Fibroblast of the aortic adventitia (primary cell): ENCODE data around the gene PLCD3. TPM values are rescaled to one million over a fixed set of nuclear protein-coding genes. Genes with fewer than 3 reads are reported as not detected.

Experiments
- DNase-seq: peaks from one replicate; pipeline ENCODE4 v3.0.0-alpha.2; 2010; ENCODE audit warnings: low read depth
- H3K4me3 ChIP-seq: 2 replicates; pipeline ENCODE4 v1.5.1; 2011; ENCODE audit warnings: low read depth, mild to moderate bottlenecking, control low read depth, low read length, moderate library complexity
- total RNA-seq: library from RNA; depleted of rRNA; stranded (reverse); fragments of >200 nt; gene quantifications from 2 replicates; pipeline ENCODE4 v1.2.3, GENCODE V29; 2012; ENCODE audit warnings: low replicate concordance
- TF ChIP-seq, protein P1 (sequence below): IDR thresholded peaks from 2 replicates; pipeline ENCODE4 v1.5.1; 2011; ENCODE audit warnings: mild to moderate bottlenecking, low read length, control low read depth, inconsistent platforms; ENCODE audit not compliant: insufficient read depth

Gene PLCD3
- total RNA-seq, 1 donor: 86.3 TPM

DNA sequence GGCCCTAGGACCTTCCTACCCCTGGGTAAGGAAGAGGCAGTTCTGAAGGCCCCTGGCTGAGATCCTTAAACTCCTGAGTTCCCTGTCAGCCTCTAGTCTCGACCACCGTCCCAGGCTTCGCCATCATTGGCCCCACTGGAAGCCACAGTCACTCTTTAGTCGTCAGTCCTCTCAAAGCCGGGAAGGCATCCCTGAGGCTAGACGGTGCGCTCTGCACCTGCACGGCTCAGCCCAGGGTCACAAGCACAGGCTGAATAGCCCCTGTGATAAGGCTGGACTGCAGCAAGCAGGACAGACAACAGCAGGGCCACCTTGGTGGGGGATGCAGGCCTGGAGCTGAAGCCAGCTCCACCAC is 12.7 kb upstream of the PLCD3 start:
- DNase-seq: no peak
- TF ChIP-seq, protein P1, sequence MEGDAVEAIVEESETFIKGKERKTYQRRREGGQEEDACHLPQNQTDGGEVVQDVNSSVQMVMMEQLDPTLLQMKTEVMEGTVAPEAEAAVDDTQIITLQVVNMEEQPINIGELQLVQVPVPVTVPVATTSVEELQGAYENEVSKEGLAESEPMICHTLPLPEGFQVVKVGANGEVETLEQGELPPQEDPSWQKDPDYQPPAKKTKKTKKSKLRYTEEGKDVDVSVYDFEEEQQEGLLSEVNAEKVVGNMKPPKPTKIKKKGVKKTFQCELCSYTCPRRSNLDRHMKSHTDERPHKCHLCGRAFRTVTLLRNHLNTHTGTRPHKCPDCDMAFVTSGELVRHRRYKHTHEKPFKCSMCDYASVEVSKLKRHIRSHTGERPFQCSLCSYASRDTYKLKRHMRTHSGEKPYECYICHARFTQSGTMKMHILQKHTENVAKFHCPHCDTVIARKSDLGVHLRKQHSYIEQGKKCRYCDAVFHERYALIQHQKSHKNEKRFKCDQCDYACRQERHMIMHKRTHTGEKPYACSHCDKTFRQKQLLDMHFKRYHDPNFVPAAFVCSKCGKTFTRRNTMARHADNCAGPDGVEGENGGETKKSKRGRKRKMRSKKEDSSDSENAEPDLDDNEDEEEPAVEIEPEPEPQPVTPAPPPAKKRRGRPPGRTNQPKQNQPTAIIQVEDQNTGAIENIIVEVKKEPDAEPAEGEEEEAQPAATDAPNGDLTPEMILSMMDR: no peak
- H3K4me3 ChIP-seq: no peak overlapping the region

DNA sequence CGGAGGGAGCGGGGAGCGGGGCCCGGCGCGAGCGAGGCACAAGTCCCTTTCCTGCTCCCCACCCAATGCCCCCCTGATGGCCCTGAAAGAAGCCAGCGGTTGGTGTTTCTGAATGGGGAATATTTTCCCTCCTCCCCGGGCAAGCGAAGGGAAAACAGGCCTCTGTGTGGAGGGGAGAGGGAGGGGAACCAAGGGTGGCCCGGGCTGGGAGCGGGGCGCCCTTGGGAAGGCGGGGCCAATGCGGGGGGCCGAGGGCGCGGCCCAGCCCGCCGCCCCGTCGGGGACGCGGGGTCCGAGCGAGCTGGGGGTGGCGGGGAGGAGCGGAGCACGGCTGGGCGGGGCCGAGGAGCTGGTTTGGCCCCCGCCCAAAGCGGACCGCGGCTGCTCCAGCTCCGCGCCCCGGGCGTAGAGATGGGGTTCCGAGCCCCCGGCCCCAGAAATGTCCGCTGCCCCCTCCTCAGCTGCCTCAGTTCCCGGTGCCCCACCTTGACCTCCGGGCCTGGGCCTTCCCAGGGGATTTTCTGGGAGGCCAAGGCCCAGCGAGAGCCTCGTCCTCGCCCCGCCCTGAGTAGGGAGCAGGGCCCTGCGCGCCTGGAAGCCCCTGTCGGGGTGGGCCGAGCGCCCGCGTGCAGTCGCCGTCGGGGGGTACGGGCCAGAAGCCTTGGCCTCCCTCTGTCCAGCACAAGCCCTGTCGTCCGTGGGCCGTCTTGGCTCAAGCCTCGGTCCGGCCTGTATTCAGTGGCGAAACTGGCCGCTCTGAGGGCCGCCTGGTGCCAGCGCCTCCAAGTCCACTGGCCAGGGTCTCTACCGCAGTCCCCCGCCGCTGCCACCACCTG is 12.1 kb upstream of the PLCD3 start:
- DNase-seq: no peak
- TF ChIP-seq, protein P1: no peak
- peak overlapping the region; percentile 46 for H3K4me3 ChIP-seq

DNA sequence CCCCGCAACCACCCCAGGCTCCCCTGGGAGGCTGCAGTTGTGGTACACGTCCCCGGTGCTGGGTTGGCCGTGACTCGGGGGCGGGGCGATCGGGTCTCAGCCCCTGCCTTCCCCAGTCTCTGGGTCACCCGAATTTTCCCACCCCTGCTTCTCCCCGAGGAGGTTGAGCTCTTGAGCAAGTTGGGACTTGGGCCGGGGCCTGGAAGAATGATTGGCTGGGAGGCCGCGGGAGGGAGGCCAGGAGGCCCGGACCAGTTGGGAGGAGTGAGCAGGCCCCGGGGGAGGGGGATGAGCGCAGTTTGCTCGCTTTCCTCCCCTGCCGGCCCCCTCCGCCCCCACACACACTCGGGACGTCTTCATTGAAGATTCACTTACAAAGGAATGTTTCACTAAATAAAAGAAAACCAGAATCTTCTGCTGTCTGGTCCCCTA is 11.5 kb upstream of the PLCD3 start:
- TF ChIP-seq, protein P1: no peak
- peak overlapping the region; percentile 46 for H3K4me3 ChIP-seq
- peak; percentile 89 for DNase-seq

DNA sequence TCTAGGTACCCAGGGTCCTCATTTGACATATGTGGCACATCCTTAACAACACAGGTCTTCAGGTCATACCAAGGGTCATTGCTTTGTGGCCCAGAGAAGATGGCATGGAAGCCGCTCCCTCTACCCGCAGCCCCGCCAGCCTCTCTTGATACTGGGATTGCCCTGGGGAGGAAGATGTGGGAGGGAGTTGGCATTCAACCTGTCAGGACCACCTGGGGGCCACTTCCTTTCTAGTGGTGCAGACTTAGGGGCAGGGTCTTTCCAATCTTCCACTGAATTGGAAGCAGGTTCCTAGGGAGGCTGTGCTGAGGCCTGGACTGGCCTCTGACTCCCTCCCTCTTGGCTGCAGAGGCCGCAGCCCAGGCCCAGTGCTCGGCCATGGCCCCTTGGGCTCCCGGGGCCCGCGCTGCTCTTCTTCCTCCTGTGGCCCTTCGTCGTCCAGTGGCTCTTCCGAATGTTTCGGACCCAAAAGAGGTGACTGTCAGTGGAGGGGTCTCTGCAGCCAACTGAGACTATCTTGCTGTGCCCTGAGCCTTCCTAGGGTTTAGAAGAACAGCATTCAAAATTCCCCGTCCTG is 10.9 kb upstream of the PLCD3 start:
- TF ChIP-seq, protein P1: no peak
- DNase-seq: no peak
- H3K4me3 ChIP-seq: no peak overlapping the region

DNA sequence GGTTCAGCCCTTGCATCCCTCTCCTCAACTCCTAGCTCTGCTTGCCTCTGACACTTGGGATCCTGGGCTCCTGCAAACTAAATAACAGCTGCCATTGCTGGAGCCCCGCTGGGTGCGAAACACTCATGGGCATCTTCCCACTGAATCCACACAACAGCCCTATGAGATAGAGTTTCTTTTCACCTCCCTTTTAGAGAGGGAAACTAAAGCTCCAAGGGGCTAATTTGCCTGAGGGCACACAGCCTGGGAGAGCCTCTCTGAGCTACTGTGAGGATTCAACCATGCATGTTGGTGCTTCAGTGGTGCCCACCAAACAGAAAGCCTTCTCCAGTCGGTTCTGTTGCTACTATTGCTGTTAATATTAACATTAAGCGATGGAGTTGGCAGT is 7.2 kb upstream of the PLCD3 start:
- H3K4me3 ChIP-seq: no peak overlapping the region
- TF ChIP-seq, protein P1: no peak
- DNase-seq: no peak

DNA sequence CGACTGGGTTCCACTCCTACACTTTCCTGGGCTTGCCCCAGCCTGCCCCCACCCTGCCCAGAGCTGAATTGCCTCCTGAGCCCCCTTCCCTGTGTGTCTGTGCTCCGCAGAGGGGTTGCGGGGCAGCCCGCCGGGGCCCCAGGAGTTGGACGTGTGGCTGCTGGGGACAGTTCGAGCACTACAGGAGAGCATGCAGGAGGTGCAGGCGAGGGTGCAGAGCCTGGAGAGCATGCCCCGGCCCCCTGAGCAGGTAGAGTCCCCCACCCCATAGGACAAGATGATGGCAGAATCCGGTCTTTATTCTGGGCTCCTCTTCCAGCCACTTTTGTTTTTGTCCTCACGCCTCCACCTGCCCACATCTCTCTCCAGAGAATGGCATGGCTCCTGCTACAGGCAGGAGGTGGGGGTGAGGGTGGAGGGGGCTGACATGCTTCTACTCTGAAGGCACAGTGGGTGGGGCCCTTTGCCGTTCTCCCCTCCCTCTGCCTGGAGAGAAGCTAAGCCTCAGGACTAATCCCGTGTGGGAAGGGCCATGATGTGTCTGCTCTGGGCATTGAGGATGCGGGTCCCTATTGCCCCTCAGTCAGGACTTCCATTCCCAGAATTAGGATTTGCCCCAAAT is 6.7 kb upstream of the PLCD3 start:
- TF ChIP-seq, protein P1: no peak
- no peak for DNase-seq
- H3K4me3 ChIP-seq: no peak overlapping the region
